Effector memory CD8-positive, alpha-beta T cell (primary cell): ENCODE results near the gene PTPRB.

ENCODE experiments used
- ATAC-seq: fragments of 150-1000 bp; cut with Tn5 transposase; replicated peaks from 2 replicates; pipeline ENCODE4 v1.10.0; 2021; ENCODE audit warnings: mild to moderate bottlenecking, moderate library complexity
- DNase-seq, 3 experiments: peaks; one replicate each; pipeline ENCODE4 v3.0.0; 2021
- H3K27ac Mint-ChIP-seq, 2 donors: one replicate each; pipeline ENCODE4 v1.8.0; 2022; ENCODE audit warnings: mild to moderate bottlenecking in 2 of 2, mixed read lengths in 2 of 2, moderate library complexity in 2 of 2
- H3K27me3 Mint-ChIP-seq, 2 donors: one replicate each; pipeline ENCODE4 v1.8.0; 2022; ENCODE audit warnings: mixed read lengths in 2 of 2
- H3K36me3 Mint-ChIP-seq: one replicate; pipeline ENCODE4 v1.8.0; 2022; ENCODE audit warnings: mild to moderate bottlenecking, moderate library complexity, mixed read lengths; ENCODE audit not compliant: insufficient read depth
- H3K4me1 Mint-ChIP-seq, 2 donors: one replicate each; pipeline ENCODE4 v1.8.0; 2022; ENCODE audit warnings: low read depth in 2 of 2, mixed read lengths in 2 of 2
- H3K4me3 Mint-ChIP-seq, 2 donors: one replicate each; pipeline ENCODE4 v1.8.0; 2022; ENCODE audit warnings: mild to moderate bottlenecking in 2 of 2, mixed read lengths in 2 of 2, moderate library complexity in 2 of 2
- H3K9me3 Mint-ChIP-seq, 2 donors: one replicate each; pipeline ENCODE4 v1.8.0; 2022; ENCODE audit warnings: mixed read lengths in 2 of 2

Gene PTPRB

DNA sequence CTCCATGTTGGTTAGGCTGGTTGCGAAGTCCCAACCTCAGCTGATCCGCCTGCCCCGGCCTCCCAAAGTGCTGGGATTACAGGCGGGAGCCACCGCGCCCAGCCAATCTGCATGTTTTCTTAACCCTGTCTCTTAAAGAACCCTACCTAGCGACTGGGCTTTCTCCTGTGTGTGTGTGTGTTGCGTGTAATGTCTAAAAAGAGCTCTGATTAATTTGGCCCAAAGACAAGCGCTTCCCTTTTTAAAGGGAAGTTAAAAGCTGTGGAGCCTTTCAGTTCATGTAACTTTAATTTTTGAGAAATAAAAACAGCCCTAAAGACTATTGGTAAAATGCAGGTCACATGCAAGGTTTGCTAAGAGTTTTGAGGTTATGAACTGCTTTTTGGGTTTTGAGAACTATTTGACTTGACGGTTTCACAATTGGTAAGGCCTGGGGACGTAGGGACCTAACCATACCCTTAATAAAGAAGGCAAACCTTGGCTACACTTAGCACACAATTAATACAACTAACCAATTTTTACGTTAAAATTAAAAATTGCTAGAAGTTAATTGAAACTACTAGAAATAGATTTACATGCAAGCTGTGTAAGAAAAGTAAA lies 167.9 kb downstream of the PTPRB start:
- Mint-ChIP-seq H3K27me3 (peaks cover 9 to 18% of the 10 kb centered on the region in 2 donors), H3K4me1 (no peaks in the 10 kb centered on the region), H3K27ac (no peak overlapping the region), H3K4me3 (no peak overlapping the region), H3K9me3 (no peaks in the 10 kb centered on the region), H3K36me3 (no peaks in the 10 kb centered on the region)
- DNase-seq: no peak
- no peak for ATAC-seq

GRCh38 chr12:70468741-70469140 lies 168.5 kb downstream of the PTPRB start:
- no peak for ATAC-seq
- no peaks in the 10 kb centered on the region for H3K36me3 Mint-ChIP-seq
- no peaks in the 10 kb centered on the region for H3K4me1 Mint-ChIP-seq

GRCh38 chr12:70467918-70468733 lies 169.1 kb downstream of the PTPRB start:
- no peak overlapping the region for H3K27ac Mint-ChIP-seq
- no peaks in the 10 kb centered on the region for H3K4me1 Mint-ChIP-seq
- no peak for DNase-seq
- H3K27me3 Mint-ChIP-seq: peaks cover 9 to 12% of the 10 kb centered on the region in 2 donors
- no peaks in the 10 kb centered on the region for H3K36me3 Mint-ChIP-seq
- H3K9me3 Mint-ChIP-seq: peaks cover 0 to 2% of the 10 kb centered on the region in 2 donors
- H3K4me3 Mint-ChIP-seq: no peak overlapping the region
- ATAC-seq: no peak

More at GRCh38 chr12:70468741-70469140, 168.5 kb downstream of the PTPRB start:
- Mint-ChIP-seq H3K27me3 (peaks cover 9 to 18% of the 10 kb centered on the region in 2 donors), H3K27ac (no peak overlapping the region), H3K4me3 (no peak overlapping the region), H3K9me3 (peaks cover 0 to 2% of the 10 kb centered on the region in 2 donors)
- no peak for DNase-seq

DNA sequence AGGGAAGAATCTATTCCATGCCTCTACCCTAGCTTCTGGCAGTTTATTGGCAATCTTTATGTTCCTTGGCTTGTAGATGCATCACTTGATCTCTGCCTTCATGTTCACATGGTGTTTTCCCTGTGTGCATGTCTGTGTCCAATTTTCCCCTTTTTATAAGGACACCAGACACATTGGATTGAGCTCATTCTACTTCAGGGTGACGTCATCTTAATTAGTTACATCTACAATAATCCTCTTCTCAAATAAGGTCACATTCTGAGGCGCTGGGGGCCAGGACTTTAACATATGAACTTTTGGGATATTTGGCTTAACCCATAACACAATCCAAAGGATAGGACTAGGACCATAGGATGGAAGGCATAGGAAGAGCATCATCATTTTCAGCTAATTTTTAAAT lies 169.8 kb downstream of the PTPRB start:
- Mint-ChIP-seq H3K9me3 (peaks cover 0 to 2% of the 10 kb centered on the region in 2 donors), H3K36me3 (no peaks in the 10 kb centered on the region), H3K27me3 (peaks cover 3 to 9% of the 10 kb centered on the region in 2 donors), H3K27ac (no peak overlapping the region), H3K4me3 (no peak overlapping the region), H3K4me1 (no peaks in the 10 kb centered on the region)
- no peak for ATAC-seq
- no peak for DNase-seq

- no peaks in the 10 kb centered on the region for H3K4me1 Mint-ChIP-seq
- H3K36me3 Mint-ChIP-seq: no peaks in the 10 kb centered on the region
- ATAC-seq (no peak), DNase-seq (no peak)
- no peak overlapping the region for H3K27ac Mint-ChIP-seq
- H3K4me3 Mint-ChIP-seq: no peak overlapping the region
- peaks cover 0 to 2% of the 10 kb centered on the region in 2 donors for H3K9me3 Mint-ChIP-seq
- peaks cover 0 to 9% of the 10 kb centered on the region in 2 donors for H3K27me3 Mint-ChIP-seq
Observed at GRCh38 chr12:70466753-70467152, 170.5 kb downstream of the PTPRB start.
